ENCODE measurements around the gene CUBN.
"Not testable (repeated sequence)": the region's sequence is repeated elsewhere in the genome, so short reads cannot be mapped to it uniquely, and the experiment has no call there.

The CUBN gene

GRCh38 chr10:17031637-17032635, 97.7 kb downstream of the CUBN start:
- DNase-seq: no peak

- DNase-seq: no peak
Measured at GRCh38 chr10:17029581-17030271, 99.9 kb downstream of the CUBN start.

GRCh38 chr10:17029239-17029580, 100.4 kb downstream of the CUBN start:
- DNase-seq: no peak

- DNase-seq: no peak
Measured at GRCh38 chr10:17028798-17029197, 100.8 kb downstream of the CUBN start.

- no peak for DNase-seq
Measured at GRCh38 chr10:17026686-17027485, 102.7 kb downstream of the CUBN start.

- DNase-seq: no peak
Measured at GRCh38 chr10:17025444-17026295, 103.9 kb downstream of the CUBN start.

GRCh38 chr10:17024461-17024860, 105.2 kb downstream of the CUBN start:
- no peak for DNase-seq

- DNase-seq: peak; percentile 2
Measured at GRCh38 chr10:17023386-17024298, 106.0 kb downstream of the CUBN start.

- no peak for DNase-seq
Measured at GRCh38 chr10:17022896-17023295, 106.7 kb downstream of the CUBN start.

GRCh38 chr10:17022466-17022825, 107.2 kb downstream of the CUBN start:
- no peak for DNase-seq

GRCh38 chr10:17021656-17022465, 107.8 kb downstream of the CUBN start:
- no peak for DNase-seq

GRCh38 chr10:17019696-17020095, 109.9 kb downstream of the CUBN start:
- no peak for DNase-seq

GRCh38 chr10:17013131-17013983, 116.3 kb downstream of the CUBN start:
- not testable (repeated sequence) for DNase-seq

GRCh38 chr10:17012731-17013130, 116.9 kb downstream of the CUBN start:
- DNase-seq: not testable (repeated sequence)

GRCh38 chr10:17010363-17011145, 119.1 kb downstream of the CUBN start:
- DNase-seq: no peak

- DNase-seq: no peak
Measured at GRCh38 chr10:17009212-17009700, 120.4 kb downstream of the CUBN start.

GRCh38 chr10:17007418-17007770, 122.2 kb downstream of the CUBN start:
- DNase-seq: no peak
